Cardiac septum (tissue), 1 donor: ENCODE measurements around the gene RDH8. TPM values are rescaled to one million over a fixed set of nuclear protein-coding genes. Genes with fewer than 3 reads are reported as not detected.
"Not testable (repeated sequence)": the region's sequence is repeated elsewhere in the genome, so short reads cannot be mapped to it uniquely, and the experiment has no call there.

ENCODE experiments used
- DNase-seq: peaks from one replicate; pipeline ENCODE4 v3.0.0-alpha.2; 2020; ENCODE audit warnings: low spot score
- intact Hi-C: fragments of 100-400 bp; cut with DNase I; formaldehyde crosslinking; loops from one replicate; pipeline ENCODE4 v1.14.0; 2022
- total RNA-seq: library from RNA; stranded (reverse); fragmentation: NEBNext Ultra II Directional; extraction: Animal tissue kit (Norgen Biotek cat#: 25700); gene quantifications from one replicate; pipeline ENCODE4 v1.2.1, GENCODE V29; 2021
- donor health status: DM: no; HTN: no; CAD: no.

The RDH8 gene
- total RNA-seq, 1 donor from 2014 or later: not detected

DNA sequence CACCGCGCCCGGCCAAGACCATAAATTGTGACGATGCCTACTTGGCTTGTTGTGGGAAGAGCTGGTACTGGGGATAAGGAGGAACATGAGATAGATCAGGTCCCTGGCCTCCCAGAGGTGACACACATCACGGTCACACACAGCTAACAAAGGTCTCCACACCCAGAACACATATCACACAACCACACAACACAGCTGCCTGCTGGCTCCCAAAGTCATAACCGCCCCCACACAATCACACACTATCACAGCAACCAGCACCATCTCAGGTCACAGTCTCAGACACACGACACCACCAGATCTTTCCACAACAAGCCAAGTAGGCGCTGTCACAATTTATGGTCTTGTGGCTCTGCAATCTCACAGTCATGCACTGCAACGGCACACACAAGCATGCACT, 8.7 kb upstream of the RDH8 start:
- DNase-seq: no peak
- intact Hi-C loops: loop anchor here (5.0 kb wide), 1 partner anchor 72 kb away; no protein-coding TSS in a partner anchor

DNA sequence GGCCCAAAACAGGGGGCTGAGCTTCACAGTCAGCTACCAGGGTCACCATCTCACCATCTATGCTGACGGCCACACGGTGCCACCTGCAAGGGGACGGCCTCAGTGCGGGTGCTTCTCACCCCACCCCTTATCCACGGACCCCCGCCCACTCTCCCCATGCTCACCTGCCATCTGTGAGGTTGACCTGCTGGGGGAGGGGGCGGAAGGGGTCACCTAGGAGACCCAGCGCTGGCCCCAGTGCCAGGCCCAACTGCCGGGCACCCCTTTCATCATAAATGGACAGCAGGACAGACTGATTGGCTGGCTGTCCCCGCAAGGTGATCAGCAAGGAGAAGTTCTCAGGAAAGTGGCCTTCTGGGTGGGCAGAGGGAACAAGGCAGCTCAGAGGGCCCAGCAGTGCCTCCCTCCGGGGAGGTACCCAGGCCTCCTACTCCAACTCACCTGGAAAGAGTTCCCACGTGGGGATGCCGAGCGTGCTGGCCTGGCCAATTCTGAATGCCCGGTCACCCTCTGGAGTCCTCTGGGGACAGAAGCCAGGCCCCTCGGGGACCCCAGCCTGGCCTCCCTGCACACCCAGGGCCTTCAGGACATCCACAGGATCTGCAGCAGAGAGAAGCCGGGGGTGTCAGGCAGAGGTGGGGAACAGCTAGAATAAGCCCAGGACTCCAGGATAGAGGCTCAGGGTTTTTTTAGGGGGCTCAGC, 7.5 kb upstream of the RDH8 start:
- intact Hi-C loops: loop anchor here (5.0 kb wide), 1 partner anchor 73 kb away; no protein-coding TSS in a partner anchor

DNA sequence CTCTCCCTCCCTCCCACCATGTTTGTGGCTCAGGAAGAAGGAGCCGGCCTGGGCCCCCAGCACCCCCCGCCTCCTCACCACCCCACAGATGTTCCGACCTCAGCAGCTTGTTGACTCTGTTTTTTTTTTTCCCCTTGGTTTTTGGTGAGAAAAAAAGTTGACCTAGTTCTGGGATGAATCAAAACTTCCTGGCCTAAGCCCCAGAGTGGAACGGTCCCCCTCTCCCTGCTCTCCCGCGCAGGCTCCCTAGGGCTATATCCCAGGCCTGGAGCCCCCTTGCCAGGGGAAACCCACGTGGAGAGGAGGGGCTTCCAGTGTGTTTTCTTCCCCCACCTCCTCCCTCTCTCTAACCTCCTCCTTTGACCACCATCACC, 7.0 kb upstream of the RDH8 start:
- intact Hi-C loops: loop anchor here (5.0 kb wide), 1 partner anchor 74 kb away; no protein-coding TSS in a partner anchor
- DNase-seq: no peak

More for the DNA sequence above, 7.5 kb upstream of the RDH8 start:
- no peak for DNase-seq

DNA sequence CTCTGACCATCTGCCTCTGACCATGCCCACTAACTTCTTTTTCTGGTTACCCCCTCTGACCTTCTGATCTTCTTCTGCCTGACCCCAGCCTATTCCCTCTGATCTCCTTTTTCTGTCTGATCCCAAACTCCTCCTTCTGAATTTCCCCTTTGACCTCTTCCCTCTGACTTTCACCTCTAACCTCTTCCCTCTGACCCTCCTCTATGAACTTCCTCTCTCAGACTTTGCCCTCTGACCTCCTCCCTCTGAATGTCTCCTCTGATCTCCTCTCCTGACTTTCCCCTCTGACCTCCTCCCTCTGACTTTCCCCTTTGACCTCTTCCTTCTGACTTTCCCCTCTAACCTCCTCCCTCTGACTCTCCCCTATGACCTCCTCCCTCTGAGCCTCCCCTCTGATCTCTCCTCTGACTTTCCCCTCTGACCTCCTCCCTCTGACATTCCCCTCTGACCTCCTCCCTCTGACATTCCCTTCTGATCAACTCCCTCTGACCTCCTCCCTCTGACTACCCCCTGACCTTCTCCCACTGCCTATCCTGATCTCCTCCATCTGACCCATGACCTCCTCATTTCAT, 6.4 kb upstream of the RDH8 start:
- intact Hi-C loops: loop anchor here (5.0 kb wide), 1 partner anchor 75 kb away; no protein-coding TSS in a partner anchor
- DNase-seq: no peak

DNA sequence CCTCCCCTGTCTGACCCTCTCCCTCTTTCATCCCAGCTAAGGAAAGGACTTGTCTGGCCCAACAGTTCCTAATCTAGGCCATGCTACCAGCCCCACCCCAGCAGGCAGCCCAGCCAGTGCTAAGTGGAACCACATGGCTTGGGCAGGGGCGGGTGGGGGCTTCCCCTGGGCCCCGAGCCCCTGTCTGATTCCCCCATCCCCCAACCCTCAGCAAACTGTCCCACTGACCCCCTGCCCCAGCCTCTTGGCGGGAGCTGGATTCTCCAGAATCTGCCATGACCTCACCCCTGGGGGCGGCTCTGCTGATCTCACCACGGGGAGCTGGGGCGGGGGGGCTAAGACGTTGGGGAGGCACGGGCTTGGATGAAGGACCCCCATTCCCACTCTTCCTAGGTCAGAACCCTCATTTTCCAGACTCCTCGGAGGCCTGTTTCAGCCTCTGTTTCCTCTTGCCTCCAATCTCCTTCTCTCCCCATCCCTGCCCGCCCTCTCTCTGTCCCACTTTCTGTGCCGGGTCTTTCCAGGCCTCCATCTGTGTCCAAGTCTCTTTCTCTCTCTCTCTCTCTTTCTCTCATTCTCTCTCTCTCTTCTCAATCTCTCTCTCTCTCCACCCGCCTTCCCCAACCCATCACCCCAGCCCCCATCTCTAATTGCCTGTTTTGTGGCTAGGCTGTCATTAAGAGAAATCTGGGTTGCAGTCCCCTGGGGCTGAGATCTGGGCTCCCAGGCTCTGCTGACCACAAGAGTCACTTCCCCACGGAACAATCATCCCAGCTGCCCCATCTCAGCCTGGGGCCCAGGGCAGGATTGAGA, 5.7 kb upstream of the RDH8 start:
- DNase-seq: no peak
- intact Hi-C loops: loop anchor here (5.0 kb wide), 1 partner anchor 75 kb away; no protein-coding TSS in a partner anchor

DNA sequence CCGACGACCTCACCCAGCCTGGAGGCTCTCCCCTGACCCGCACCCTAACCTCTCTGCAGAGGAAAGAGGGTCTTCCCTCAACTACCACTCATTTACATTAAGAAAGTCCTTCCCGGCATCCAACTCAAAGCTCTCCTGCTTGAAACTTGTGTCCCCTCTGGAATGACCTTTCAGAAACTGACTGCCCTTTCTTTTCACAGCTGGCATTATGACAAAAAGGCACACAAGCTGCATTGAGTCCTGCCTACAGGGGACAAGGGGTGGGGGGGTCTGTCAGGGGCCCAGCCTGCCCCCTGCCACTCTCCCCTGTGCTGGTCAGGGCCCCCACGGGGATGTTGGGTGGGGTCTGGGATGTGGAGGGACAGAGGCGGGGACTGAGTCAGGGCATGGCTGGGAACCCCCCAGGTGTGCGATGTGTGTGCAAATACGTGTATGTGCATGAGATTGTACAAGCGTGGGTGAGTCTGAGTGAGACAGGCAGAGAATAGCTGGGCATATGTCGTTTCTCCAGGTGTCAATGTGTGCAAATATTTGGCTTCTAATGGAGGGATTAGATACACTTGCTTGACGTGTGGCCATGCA, 5.0 kb upstream of the RDH8 start:
- intact Hi-C loops: loop anchor here (5.0 kb wide), 1 partner anchor 76 kb away; no protein-coding TSS in a partner anchor
- DNase-seq: no peak

DNA sequence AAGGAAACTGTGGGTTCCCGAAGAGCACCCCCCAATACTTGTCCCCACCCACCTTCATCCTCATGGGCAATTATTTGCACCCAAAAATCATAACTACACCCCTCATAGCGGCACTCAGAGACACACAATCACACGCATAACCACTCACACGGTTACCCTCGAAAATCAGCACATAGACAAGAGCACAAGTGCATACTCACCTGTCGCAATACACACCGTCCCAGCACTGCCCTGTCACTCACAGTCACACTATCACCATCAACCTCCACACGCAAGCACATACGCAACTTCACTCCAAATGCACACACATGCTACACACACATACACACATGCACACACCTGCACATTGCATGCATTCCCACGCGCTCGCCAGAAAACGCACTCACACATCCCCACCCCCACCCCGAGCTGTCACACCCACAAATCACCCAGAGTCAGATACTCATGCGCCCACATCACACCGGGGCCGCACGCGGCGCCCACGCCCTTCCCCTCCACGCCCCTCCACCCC, 3.5 kb upstream of the RDH8 start:
- DNase-seq: no peak
- intact Hi-C loops: loop anchor here (1.0 to 5.0 kb wide), 2 partner anchors 64 to 77 kb away; no protein-coding TSS in a partner anchor

DNA sequence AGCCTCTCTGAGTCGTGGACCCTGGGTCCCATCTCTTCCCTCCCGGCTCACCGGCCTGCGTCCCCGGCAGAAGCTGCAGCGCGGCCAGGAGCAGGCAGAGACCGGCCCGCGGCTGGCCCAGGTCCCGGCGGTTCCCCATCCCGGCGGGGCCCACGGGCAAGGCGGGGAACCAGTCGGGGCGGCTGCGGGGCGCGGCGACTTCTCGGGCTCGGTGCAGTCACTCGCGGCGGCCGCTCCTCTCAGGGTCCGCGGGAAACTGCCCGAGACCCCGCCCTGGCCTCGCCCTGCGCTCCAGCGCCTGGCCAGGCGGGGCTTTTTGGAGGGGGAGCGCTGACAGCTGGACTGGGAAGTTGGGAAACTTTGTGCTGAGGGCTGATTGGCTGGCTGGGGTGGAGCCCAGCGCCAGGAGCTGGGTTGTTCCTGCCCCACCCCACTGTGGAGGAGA, 3.0 kb upstream of the RDH8 start, which contains the start of gene COL5A3:
COL5A3 (minus strand) TSS at position 258 of the 445 bp plus-strand sequence; CDS start at position 139, 119 bp downstream.
- intact Hi-C loops: no loop called here
- DNase-seq: no peak

DNA sequence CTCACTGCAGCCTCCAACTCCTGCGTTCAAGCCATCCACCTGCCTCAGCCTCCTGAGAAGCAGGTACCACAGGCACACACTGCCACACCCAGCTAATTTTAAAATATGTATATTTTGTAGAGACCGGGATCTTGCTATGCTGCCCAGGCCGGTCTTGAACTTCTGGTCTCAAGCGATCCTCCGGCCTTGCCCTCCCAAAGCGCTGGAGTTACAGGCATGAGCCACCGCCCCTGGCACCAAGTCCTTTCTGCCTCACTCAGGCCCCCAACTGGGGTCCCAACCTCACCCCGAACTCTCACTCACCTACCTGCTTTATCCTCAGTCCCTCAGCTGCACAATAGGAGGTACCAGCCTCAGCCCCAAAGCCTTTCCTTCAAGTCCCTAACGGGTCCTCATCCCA, 2.3 kb upstream of the RDH8 start:
- intact Hi-C loops: no loop called here
- no peak for DNase-seq

DNA sequence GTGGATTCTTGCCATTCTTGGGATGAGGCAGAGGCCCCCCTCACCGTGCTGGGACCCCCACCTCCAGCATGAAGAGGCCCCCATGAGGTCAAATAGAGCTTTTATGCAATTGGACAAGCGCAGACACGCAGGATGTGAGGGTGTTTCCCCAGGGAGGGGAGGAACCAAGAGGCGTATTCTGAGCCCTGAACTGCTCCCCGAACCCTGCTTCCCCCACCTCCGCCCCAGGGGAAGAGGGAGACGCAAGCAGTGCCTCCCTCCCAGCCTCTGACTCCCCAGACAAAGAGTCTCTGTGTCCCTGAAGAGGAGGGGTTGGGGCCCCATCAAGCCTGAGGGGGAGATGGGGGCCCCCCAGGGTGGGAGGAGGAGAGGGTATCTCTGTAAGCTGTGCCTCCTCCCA, 1.3 kb upstream of the RDH8 start:
- intact Hi-C loops: no loop called here
- DNase-seq: no peak

DNA sequence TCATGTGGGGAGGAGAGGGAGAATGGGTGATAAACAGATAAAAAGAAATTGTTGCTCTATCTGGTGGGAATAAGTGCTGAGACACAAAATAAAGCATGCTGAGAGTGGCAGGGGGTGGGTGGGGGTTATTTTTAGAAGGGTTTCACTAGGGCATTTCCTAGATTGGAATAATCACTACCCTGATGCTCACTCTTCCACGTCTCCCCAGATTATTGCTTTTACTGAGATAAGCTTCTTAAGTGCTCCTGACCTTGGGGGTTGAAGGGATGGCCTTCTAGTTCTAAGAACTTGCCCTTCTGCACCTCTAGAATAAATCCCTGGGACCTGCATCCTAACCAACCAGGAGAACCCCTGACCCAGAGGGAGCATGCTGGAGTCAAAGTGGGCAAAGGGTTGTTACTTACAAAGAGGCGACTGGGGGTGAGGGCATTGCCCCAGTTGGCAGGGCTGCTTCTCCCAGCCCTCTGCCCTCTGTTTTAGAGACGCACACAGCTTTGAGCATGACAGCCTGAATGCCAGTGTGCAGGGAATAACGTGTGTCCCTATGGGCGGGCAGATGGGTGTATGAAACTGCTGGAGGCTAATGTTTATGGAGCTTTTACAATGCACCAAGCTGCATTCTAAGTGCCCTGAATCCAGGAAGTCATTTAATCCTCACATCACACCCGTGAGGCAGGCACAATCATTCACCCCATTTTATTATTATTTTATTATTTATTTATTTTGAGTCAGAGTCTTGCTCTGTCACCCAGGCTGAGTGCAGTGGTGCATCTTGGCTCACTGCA, 743 bp downstream of the RDH8 start:
- intact Hi-C loops: no loop called here
- no peak for DNase-seq

DNA sequence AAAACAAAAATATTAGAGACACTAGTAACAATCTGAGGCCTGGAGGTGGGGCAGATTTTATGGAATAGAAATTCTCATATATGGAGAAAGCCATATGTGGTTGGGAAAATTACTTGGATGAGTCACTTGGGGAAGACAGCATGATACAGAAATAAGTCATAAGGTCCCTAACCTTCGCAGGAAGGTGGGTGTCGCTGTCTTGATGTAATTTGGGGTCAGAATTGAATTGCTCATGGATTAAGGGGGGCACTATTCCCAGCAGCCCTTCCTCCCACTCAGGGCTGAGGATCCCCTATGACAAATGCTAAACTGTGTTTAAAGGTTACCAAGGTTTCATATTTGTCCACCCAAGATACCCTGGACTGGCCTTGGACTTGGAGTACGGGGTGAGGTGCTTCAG, 5.0 kb downstream of the RDH8 start:
- no peak for DNase-seq
- intact Hi-C loops: no loop called here

DNA sequence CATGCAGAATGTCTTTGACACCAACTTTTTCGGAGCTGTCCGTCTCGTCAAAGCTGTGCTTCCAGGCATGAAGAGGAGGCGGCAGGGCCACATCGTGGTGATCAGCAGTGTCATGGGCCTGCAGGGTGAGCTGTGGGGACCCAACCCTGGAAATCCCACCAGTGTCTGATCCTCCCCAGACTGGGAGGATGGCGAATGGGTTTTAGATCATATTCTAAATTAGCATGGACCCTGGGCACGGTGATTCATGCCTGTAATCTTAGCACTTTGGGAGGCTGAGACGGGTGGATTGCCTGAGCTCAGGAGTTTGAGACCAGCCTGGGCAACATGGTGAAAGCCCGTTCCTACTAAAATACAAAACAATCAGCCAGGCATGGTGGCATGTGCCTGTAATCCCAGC, 5.5 kb downstream of the RDH8 start:
- intact Hi-C loops: no loop called here
- no peak for DNase-seq

DNA sequence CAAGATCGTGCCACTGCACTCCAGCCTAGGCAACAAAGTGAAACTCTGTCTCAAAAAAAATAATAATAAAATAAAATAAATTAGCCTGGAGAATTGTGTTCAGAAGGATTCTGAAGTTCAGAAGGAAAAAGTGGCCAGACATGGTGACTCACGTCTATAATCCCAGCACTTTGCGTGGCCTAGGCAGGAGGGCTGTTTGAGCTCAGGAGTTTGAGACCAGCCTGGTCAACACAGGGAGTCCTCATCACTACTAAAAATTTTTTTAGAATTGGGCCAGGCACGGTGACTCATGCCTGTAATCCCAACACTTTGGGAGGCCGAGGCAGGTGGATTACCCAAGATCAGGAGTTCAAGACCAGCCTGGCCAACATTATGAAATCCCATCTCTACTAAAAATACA, 6.0 kb downstream of the RDH8 start:
- DNase-seq: no peak
- intact Hi-C loops: no loop called here

DNA sequence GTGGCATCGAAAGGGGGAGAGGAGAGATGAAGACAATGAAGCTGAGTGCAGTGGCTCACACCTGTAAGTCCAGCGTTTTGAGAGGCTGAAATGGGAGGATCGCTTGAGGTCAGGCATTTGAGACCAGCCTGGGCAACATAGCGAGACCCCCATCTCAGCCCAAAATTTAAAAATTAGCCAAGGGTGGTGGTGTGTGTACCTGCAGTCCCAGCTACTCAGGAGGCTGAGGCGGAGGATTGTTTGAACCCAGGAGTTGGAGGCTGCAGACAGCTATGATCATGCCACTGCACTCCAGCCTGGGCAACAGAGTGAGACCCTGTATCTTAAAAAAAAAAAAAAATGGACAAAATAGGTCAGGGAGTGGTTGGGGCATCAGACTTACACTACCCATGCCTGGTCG, 7.6 kb downstream of the RDH8 start:
- DNase-seq: no peak
- intact Hi-C loops: no loop called here

DNA sequence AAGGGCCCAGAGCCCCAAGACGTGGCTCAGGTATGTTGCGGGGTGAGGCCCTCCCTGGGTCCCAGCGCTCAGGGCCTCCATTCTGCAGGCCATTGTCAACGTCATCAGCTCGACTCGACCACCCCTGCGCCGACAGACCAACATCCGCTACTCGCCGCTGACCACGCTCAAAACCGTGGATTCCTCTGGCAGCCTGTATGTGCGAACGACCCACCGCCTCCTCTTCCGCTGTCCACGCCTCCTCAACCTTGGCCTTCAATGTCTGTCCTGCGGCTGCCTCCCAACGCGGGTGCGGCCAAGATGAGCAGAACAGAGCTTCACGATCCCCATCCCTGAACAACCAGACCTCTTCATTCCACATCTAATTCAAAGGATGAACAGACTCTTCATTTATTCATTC, 8.2 kb downstream of the RDH8 start:
- DNase-seq: no peak
- intact Hi-C loops: no loop called here

DNA sequence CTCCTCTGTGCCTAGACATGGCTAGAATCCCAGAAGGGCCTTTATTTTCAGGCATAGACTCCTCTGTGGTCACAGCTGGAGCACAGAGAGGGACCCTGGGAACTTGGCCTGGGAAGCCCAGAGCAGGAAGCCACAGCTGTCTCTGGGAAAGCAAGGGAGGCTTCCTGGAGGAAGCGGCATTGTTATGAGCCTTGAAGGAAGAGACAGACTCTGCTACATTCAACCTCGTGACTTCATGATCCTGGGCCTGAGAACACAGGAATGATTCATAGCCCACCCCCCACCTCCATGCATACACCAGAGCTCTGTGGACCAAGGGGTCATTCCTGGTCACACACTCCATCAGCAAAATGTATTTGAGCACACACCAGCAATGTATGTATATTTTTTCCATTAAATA, 8.6 kb downstream of the RDH8 start:
- intact Hi-C loops: no loop called here
- DNase-seq: no peak

DNA sequence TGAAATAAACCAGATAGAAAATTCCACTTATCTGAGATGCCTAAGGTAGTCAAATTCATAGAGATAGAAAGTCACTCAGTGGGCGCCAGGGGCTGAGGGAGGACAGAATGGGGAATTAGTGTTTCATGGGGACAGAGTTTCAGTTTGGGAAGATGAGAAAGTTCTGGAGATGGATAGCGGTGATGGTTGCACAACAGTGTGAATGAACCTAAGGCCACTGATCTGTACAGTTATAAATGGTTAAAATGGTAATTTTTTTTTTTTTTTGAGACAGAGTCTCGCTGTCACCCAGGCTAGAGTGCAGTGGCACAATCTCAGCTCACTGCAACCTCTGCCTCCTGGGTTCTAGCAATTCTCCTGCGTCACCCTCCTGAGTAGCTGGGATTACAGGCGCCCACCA, 9.8 kb downstream of the RDH8 start:
- DNase-seq, intact Hi-C loops: not testable (repeated sequence)

DNA sequence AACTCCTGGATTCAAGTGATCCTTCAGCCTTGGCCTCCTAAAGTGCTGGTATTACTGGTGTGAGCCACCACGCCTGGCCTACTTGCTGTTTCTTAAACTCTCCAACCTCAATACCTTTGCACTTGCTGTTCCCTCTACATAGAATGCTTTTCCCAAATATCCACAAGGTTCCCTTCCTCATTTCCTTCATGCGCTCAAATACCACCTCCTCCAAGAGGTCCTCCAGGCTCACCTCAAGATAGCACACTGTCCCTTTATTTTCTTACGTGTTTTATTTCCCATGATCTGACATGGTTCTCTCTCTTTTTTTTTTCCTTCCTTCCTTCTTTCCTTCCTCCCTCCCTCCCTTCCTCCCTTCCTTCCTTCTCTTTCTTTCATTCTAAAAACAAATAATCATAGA, 13.5 kb downstream of the RDH8 start:
- intact Hi-C loops: loop anchor here (2.0 to 5.0 kb wide), 2 partner anchors 79 to 92 kb away; no protein-coding TSS in a partner anchor
- no peak for DNase-seq
